K562 (cell line): Measurements from ENCODE around the gene ERCC1. TPM values are rescaled to one million over a fixed set of nuclear protein-coding genes. Genes with fewer than 3 reads are reported as not detected.

Source experiments
- BMI1 ChIP-seq: fragments of 150-350 bp; IDR thresholded peaks from 2 replicates; pipeline ENCODE4 v1.6.1; 2014; ENCODE audit warnings: low read length
- BRD9 ChIP-seq: fragments of 450-650 bp; IDR thresholded peaks from 2 replicates; pipeline ENCODE4 v1.6.1; 2018; ENCODE audit warnings: low read depth; ENCODE audit not compliant: partially characterized antibody
- CREBBP ChIP-seq: IDR thresholded peaks from one replicate; pipeline ENCODE4 v1.6.1; 2012; ENCODE audit warnings: low read depth, mild to moderate bottlenecking, control low read depth, inconsistent platforms, low read length
- FOXK2 ChIP-seq, 2 experiments: fragments of 450-650 bp; IDR thresholded peaks in 1 of 2; conservative IDR thresholded peaks in 1 of 2; 2 replicates each; pipeline ENCODE4 v1.6.1; 2016; ENCODE audit warnings: low read depth in 2 of 2, mild to moderate bottlenecking in 1 of 2
- GTF2A2 ChIP-seq: IDR thresholded peaks from 2 replicates; pipeline ENCODE4 v1.6.1; 2016; ENCODE audit warnings: mild to moderate bottlenecking, missing genetic modification characterization, missing compliant biosample characterization
- PML ChIP-seq: IDR thresholded peaks from 2 replicates; pipeline ENCODE4 v1.6.1; 2012; ENCODE audit warnings: low read length, inconsistent platforms
- RBM34 ChIP-seq: fragments of 200-400 bp; formaldehyde crosslinking; IDR thresholded peaks from 2 replicates; pipeline ENCODE4 v1.6.1; 2018; ENCODE audit warnings: low read length, borderline replicate concordance; ENCODE audit not compliant: insufficient read depth
- U2AF1 ChIP-seq: fragments of 200-400 bp; formaldehyde crosslinking; optimal IDR thresholded peaks from 2 replicates; pipeline ENCODE3; 2017; ENCODE audit warnings: mild to moderate bottlenecking, low read depth, low read length, moderate library complexity
- ZNF133 ChIP-seq: fragments of 250-450 bp; sonication (Bioruptor Pico); IDR thresholded peaks from 2 replicates; pipeline ENCODE4 v1.4.0; 2020; ENCODE audit warnings: mild to moderate bottlenecking
- polyA plus RNA-seq, 8 experiments: library from polyadenylated mRNA; depleted of rRNA in 4 of 8; stranded (reverse) in 5 of 8; unstranded in 3 of 8; fragments of >200 nt; fragmentation: Nextera tagmentation in 2 of 8; fragmentation: Illumina TruSeq in 1 of 8; extraction: Ambion mirVana in 2 of 8; extraction: Trizol in 1 of 8; gene quantifications; 2 replicates each; pipeline versions ENCODE4 v1.2.1 to v1.2.3, GENCODE V29; 2011 to 2014; ENCODE audit warnings: inconsistent platforms in 1 of 8, missing spikeins in 1 of 8
- total RNA-seq, 7 experiments: library from RNA; depleted of rRNA in 6 of 7; stranded (reverse); fragments of >200 nt in 6 of 7; fragmentation: Illumina TruSeq in 2 of 7; extraction: Trizol in 2 of 7; gene quantifications; 2 replicates each; pipeline versions ENCODE4 v1.2.1 to v1.2.3, GENCODE V29; 2011 to 2021; ENCODE audit warnings: low replicate concordance in 1 of 7
- TF ChIP-seq, protein P1 (sequence below): sonication (generic); IDR thresholded peaks from 2 replicates; pipeline ENCODE4 v1.6.1; 2016
- TF ChIP-seq, protein P2 (sequence below): fragments of 450-650 bp; IDR thresholded peaks from 2 replicates; pipeline ENCODE4 v1.6.1; 2016
- TF ChIP-seq, protein P3 (sequence below): sonication (generic); formaldehyde crosslinking; IDR thresholded peaks from 2 replicates; pipeline ENCODE4 v1.8.0; 2022; ENCODE audit warnings: mild to moderate bottlenecking, missing genetic modification reagents
- TF ChIP-seq, protein P4 (sequence below): sonication (generic); formaldehyde crosslinking; IDR thresholded peaks from 2 replicates; pipeline ENCODE4 v1.8.1; 2023; ENCODE audit warnings: mild to moderate bottlenecking, missing genetic modification reagents
- TF ChIP-seq, protein P5 (sequence below): fragments of 450-650 bp; formaldehyde crosslinking; IDR thresholded peaks from 2 replicates; pipeline ENCODE4 v1.4.0; 2020; ENCODE audit warnings: mild to moderate bottlenecking
- TF ChIP-seq, protein P6 (sequence below): sonication (generic); formaldehyde crosslinking; IDR thresholded peaks from 2 replicates; pipeline ENCODE4 v1.8.0; 2022; ENCODE audit warnings: missing genetic modification reagents, mild to moderate bottlenecking, borderline replicate concordance
- TF ChIP-seq, protein P7 (sequence below): fragments of 450-650 bp; IDR thresholded peaks from 2 replicates; pipeline ENCODE4 v1.6.1; 2017; ENCODE audit warnings: antibody characterized with exemption, mild to moderate bottlenecking

The ERCC1 gene
- total and polyA plus RNA-seq, 9 of the 15 experiments (the other 6 are each of a cell fraction or from before 2014, with no cell fraction given), result 9.3 to 92.6 (median 60.0) TPM

DNA sequence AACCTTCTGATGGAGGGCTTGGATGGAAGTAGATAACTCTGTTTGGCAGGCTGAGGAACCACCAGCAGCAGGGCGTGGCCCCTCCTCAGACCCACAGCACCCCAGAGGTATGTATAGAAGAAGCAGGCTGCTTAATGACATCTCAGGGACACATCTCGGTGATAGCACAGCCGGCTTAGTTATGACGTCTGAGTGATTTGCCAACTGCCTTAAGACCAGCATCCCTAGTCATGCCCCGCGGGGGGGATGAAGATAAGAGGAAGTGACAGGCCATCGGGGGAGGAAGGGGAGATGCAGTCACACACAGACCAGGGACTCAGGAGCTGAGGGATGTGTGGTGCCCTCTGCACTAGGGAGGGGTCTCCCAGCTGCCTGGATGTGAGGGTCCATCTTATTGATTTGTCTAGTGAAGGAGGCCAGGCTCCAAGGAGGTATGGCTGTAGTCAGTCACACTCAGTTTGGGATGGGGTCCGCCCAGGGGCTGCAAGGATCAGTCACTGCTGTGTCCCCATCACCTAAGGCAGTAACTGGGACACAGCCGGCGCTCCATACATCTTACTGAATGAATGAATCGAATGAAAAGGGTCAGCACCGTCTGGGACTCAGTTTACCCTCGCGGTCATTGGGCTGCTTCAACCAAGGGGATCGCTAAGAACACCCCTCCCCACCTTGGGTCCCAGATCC is 19.2 kb upstream of the ERCC1 start (continued):
- TF ChIP-seq, protein P1, sequence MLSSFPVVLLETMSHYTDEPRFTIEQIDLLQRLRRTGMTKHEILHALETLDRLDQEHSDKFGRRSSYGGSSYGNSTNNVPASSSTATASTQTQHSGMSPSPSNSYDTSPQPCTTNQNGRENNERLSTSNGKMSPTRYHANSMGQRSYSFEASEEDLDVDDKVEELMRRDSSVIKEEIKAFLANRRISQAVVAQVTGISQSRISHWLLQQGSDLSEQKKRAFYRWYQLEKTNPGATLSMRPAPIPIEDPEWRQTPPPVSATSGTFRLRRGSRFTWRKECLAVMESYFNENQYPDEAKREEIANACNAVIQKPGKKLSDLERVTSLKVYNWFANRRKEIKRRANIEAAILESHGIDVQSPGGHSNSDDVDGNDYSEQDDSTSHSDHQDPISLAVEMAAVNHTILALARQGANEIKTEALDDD, result peak; percentile 96
- TF ChIP-seq ZNF133 (CRISPR knock-in tag) (no peak), GTF2A2 (tag) (no peak), BRD9 (peak; percentile 16), FOXK2 (conservative IDR thresholded peaks at IDR 0.05 in 1 of 2, IDR thresholded peaks at IDR 0.05 in 1 of 2; ENCODE audit: low read depth in 2 of 2) (no peak), CREBBP (no peak), BMI1 (no peak), U2AF1 (no peak), PML (peak; percentile 25; the same call in 1 of the 2 replicates), RBM34 (no peak)
- TF ChIP-seq, protein P2, sequence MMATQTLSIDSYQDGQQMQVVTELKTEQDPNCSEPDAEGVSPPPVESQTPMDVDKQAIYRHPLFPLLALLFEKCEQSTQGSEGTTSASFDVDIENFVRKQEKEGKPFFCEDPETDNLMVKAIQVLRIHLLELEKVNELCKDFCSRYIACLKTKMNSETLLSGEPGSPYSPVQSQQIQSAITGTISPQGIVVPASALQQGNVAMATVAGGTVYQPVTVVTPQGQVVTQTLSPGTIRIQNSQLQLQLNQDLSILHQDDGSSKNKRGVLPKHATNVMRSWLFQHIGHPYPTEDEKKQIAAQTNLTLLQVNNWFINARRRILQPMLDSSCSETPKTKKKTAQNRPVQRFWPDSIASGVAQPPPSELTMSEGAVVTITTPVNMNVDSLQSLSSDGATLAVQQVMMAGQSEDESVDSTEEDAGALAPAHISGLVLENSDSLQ, result peak; percentile 93
- TF ChIP-seq, protein P3, sequence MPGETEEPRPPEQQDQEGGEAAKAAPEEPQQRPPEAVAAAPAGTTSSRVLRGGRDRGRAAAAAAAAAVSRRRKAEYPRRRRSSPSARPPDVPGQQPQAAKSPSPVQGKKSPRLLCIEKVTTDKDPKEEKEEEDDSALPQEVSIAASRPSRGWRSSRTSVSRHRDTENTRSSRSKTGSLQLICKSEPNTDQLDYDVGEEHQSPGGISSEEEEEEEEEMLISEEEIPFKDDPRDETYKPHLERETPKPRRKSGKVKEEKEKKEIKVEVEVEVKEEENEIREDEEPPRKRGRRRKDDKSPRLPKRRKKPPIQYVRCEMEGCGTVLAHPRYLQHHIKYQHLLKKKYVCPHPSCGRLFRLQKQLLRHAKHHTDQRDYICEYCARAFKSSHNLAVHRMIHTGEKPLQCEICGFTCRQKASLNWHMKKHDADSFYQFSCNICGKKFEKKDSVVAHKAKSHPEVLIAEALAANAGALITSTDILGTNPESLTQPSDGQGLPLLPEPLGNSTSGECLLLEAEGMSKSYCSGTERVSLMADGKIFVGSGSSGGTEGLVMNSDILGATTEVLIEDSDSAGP (CRISPR knock-in tag), result 0 out of 2 replicates have a peak, but pooled peaks have one; percentile 8
- TF ChIP-seq, protein P4, sequence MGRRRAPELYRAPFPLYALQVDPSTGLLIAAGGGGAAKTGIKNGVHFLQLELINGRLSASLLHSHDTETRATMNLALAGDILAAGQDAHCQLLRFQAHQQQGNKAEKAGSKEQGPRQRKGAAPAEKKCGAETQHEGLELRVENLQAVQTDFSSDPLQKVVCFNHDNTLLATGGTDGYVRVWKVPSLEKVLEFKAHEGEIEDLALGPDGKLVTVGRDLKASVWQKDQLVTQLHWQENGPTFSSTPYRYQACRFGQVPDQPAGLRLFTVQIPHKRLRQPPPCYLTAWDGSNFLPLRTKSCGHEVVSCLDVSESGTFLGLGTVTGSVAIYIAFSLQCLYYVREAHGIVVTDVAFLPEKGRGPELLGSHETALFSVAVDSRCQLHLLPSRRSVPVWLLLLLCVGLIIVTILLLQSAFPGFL (CRISPR knock-in tag), result no peak
- TF ChIP-seq, protein P5, sequence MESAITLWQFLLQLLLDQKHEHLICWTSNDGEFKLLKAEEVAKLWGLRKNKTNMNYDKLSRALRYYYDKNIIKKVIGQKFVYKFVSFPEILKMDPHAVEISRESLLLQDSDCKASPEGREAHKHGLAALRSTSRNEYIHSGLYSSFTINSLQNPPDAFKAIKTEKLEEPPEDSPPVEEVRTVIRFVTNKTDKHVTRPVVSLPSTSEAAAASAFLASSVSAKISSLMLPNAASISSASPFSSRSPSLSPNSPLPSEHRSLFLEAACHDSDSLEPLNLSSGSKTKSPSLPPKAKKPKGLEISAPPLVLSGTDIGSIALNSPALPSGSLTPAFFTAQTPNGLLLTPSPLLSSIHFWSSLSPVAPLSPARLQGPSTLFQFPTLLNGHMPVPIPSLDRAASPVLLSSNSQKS (CRISPR knock-in tag), result no peak
- TF ChIP-seq, protein P6, sequence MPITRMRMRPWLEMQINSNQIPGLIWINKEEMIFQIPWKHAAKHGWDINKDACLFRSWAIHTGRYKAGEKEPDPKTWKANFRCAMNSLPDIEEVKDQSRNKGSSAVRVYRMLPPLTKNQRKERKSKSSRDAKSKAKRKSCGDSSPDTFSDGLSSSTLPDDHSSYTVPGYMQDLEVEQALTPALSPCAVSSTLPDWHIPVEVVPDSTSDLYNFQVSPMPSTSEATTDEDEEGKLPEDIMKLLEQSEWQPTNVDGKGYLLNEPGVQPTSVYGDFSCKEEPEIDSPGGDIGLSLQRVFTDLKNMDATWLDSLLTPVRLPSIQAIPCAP (CRISPR knock-in tag), result no peak
- TF ChIP-seq, protein P7, sequence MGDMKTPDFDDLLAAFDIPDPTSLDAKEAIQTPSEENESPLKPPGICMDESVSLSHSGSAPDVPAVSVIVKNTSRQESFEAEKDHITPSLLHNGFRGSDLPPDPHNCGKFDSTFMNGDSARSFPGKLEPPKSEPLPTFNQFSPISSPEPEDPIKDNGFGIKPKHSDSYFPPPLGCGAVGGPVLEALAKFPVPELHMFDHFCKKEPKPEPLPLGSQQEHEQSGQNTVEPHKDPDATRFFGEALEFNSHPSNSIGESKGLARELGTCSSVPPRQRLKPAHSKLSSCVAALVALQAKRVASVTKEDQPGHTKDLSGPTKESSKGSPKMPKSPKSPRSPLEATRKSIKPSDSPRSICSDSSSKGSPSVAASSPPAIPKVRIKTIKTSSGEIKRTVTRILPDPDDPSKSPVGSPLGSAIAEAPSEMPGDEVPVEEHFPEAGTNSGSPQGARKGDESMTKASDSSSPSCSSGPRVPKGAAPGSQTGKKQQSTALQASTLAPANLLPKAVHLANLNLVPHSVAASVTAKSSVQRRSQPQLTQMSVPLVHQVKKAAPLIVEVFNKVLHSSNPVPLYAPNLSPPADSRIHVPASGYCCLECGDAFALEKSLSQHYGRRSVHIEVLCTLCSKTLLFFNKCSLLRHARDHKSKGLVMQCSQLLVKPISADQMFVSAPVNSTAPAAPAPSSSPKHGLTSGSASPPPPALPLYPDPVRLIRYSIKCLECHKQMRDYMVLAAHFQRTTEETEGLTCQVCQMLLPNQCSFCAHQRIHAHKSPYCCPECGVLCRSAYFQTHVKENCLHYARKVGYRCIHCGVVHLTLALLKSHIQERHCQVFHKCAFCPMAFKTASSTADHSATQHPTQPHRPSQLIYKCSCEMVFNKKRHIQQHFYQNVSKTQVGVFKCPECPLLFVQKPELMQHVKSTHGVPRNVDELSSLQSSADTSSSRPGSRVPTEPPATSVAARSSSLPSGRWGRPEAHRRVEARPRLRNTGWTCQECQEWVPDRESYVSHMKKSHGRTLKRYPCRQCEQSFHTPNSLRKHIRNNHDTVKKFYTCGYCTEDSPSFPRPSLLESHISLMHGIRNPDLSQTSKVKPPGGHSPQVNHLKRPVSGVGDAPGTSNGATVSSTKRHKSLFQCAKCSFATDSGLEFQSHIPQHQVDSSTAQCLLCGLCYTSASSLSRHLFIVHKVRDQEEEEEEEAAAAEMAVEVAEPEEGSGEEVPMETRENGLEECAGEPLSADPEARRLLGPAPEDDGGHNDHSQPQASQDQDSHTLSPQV, result peak; percentile 14; the same call in 1 of the 2 replicates
